ENCODE measurements around the gene KCNC4.

The KCNC4 gene

GRCh38 chr1:110234691-110235090 lies 24.6 kb downstream of the KCNC4 start:
- DNase-seq, result no peak

GRCh38 chr1:110235181-110235833 lies 25.2 kb downstream of the KCNC4 start:
- DNase-seq, result no peak

DNA sequence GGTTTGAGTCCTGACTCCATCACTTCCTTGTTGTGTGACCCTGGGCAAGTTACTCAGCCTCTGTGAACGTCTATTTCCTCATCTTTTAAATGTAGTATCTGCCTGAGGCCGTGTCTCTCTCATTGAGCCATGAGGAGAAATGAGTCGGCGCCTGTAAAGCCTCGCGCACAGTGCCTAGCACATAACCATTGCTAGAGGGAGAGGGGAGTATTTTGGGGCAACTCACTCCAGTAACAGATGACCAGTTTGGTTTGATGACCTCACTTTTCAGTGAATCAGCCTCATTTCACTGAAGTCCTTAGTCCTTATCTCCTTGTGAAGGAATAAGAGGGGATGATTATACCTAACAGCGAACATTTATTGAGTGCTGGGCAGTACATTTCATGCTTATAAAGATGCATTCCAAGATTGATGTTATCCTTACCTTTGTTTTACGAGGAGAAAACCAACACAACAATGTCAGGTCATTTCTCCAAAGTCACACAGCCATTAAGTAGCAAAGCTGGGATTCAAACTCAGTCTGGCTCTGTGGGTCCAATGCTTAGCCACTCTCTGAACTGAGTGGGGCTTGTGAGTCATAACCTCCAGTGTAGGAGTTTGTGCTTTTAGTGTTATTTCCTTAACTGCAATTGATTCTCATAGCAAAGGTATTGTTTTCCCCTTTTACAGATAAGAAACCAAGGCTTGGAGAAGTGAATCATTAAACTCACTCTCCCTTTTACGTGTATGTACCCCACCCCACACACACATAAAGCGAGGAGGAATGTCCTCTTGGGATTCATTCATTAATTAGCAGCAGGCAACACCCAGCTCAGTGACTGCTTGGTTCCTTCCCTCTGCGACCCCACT lies 25.9 kb downstream of the KCNC4 start:
- peak; percentile 67 for DNase-seq

DNA sequence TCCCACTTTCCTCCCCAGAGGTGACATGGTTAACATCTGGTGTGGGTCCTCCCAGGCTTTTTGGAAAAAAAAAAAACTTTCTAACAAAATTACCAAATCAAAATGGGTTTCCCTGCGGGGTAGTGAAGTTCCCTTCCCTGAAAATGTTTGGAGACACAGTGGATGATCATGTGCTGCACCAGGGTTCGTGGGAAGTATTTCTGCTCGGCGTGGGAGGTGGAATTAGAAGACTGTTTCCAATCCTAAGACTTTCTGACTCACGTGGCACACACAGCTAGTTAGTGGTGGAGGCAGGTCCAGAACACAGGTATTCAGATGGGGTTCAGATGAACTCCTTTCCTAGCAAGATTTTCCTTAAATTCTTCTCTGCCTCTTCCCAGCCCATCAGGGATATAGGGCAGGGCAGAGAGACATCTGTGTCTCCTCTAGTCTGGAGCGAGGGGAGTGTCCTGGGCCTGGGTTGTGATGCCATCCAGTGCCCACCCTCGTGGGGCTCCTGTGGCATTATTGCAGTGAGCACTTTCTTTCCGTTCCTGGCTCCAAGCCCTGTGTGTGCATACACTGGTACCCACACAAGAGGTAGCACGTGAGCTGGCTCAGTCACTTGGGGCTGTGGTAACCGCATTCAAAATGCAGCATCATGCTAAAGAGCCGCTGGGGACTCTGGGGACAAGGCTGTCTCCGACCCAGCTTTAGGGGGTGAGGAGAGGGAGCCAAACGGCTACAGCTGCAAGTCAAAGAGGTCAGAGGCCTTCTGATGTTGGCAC lies 27.5 kb downstream of the KCNC4 start:
- DNase-seq, result no peak

GRCh38 chr1:110239441-110240430 lies 29.6 kb downstream of the KCNC4 start:
- no peak for DNase-seq

DNA sequence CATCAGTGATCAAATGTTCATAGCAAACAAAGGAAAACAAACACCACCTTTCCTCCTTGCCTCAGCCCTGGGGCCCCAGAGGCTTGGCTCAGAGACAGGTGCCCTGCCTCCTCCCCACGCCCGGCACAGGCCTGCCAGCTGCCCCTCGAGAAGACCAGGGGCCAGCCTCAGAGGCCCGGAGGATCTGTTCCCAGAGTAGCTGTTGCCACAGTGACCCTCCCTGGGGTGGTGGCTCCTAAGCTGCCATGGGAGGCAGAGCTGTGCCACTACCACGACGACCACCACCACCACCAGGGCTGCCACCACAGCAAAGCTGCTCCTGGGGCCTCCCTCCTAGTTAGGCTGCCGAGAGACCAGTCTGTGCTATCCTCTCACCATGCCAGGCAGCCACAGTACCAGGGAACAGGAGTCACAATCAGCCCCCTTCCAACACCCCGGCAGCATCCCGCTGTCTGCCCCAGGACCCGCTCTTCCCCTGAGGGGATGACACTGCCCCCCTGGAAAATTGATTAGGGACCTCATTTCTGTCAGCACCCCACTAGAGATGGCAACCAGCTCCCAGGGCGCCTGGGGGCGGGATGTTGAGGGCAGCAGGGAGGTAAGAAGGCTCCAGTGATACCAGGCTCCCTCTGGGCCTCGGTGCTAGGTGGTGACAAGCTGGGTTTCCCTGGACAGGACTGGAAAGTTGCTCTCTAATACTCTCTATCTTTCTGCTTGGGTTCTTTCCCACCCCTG lies 30.5 kb downstream of the KCNC4 start:
- no peak for DNase-seq

DNA sequence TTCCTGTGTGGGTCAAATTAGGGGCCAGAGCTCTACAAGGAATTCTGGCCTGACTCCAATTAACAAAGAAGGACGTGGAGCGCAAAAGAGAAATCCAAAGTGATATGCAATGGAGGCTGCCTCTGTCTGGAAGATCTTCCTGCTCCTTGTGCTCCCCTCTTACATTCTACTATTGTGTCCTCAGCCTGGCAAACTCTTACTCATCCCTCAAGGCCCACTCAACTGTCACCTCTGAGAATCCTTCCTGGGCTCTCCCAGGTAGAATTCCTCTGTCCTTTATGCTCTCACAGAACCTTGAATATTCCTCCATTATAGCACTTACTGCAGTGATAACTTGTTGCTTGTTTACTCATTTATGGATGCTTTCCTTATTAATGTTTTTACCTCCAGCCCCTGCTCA lies 31.4 kb downstream of the KCNC4 start:
- no peak for DNase-seq

DNA sequence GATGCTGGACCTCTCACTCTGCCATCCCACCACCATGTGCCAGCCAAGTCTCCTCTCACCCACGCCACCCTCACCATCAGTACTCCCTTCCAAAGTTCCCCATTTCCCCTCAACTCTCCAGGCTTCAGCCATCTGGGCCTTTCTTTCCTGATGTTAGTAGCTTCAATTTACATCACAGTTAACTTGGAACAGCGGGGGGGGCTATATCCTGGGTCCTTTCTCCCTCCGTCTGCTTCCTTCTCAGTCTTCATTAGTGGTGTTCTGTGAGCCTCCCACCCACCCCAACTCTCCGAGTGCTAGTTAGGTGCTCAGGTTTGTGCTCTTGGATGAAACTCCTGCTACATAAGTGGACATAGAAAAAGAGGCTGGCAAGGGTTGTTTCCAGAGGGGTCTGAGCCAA lies 31.9 kb downstream of the KCNC4 start:
- DNase-seq, result no peak

- no peak for DNase-seq
These were observed 32.6 kb downstream of the KCNC4 start for GRCh38 chr1:110242731-110243130.

- DNase-seq, result no peak
These were observed 33.0 kb downstream of the KCNC4 start for GRCh38 chr1:110243146-110243545.

DNA sequence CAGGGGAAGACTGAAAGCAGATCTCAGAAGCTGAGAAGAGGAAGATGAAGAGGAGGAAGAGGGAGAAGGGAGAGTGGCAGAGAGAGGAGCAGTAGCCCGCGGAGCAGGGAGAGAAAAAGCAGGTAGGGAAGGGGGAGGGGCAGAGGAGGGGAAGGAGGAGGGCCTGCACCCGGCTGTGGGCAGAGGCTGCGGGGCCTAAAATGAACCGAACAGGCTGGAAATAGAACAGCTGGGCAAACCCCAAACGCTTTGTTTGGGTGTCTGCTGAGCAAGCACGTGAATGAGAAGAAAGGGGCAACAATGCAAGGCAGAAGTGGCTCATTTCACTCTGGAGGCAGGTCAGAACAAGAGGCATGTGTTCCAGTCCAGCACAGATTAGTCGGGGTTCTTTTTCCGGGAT lies 33.5 kb downstream of the KCNC4 start:
- peak; percentile 18 for DNase-seq

DNA sequence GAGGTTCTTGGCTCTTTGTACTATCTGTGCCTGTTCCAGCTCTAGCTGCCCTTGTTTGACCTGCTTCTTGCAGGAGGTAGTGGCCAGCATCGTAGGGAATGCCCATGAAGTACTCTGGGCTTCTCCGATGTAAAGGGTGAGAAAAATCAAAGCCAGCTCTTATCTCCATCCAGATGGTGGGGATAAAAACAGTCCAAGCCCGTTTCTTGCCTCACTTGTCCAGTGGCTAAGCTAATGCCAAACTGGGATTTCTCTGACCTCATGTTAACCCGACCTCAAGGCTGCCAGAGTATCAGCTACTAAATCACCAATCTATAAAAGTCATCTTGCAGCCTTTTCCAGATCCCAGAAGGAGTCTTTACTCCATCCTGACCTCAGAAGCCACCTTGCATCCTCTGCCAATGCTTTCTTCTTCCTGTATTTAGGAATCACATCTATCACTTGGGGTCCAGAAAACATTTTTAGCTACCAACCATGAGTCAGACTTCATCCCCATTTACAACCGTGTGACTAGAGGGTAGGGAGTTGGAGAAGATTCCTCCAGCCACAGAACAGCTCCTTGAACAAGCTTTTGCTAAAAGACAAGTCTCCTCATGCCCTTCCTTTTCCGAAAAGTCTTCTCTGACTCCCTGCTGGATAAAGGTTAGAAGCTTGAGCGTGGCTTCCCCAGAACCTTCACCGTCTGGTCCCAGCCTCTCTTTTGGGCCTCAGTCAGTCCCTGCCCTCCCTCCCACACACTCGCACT lies 35.9 kb downstream of the KCNC4 start:
- DNase-seq, result no peak

GRCh38 chr1:110248746-110249145 lies 38.6 kb downstream of the KCNC4 start:
- no peak for DNase-seq

DNA sequence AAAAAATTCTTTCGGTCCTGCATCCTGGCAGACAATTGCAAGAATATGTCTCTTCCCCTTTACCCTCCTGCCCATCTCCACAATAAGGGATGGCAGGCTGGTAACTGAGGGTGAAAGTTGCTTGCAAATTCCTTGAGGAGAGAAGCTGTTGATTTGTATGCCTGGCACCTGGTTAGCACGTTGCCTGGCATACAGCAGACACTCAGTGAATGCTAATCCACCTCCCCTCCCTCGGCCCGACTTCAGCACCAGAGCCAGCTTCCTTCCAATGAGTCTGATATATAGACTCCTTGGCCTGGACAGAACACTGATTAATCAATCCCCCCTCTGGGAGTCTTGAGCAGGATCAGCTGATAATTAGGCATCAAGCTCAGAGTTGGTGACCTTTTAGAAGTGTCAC lies 39.1 kb downstream of the KCNC4 start:
- no peak for DNase-seq

GRCh38 chr1:110250008-110250407 lies 39.9 kb downstream of the KCNC4 start:
- DNase-seq, result no peak

- DNase-seq, result no peak
These were observed 40.6 kb downstream of the KCNC4 start for GRCh38 chr1:110250749-110251148.

- DNase-seq, result no peak
These were observed 43.1 kb downstream of the KCNC4 start for GRCh38 chr1:110253213-110253612.

- no peak for DNase-seq
These were observed 44.7 kb downstream of the KCNC4 start for GRCh38 chr1:110254604-110255391.

- no peak for DNase-seq
These were observed 45.3 kb downstream of the KCNC4 start for GRCh38 chr1:110255392-110255787.

GRCh38 chr1:110258734-110259133 lies 48.6 kb downstream of the KCNC4 start:
- DNase-seq, result no peak

All from stimulated activated CD4-positive, alpha-beta T cell treated with anti-CD3 and anti-CD28 coated beads, Interleukin-4, amount 100 ng/mL, for 24 hours (primary cell).